Frontal cortex (tissue), 4 donors: ENCODE measurements around the gene LRRC66. TPM values are rescaled to one million over a fixed set of nuclear protein-coding genes. Genes with fewer than 3 reads are reported as not detected.

ENCODE experiments used
- DNase-seq, 2 donors: peaks; one replicate each; pipeline ENCODE4 v3.0.0; 2012; ENCODE audit warnings: low spot score in 2 of 2
- FAIRE-seq: peaks from 2 replicates; lab custom pipeline; 2012; peaks lifted over from hg19 to GRCh38; lab: Jason Lieb, UNC
- small RNA-seq: library from RNA; depleted of rRNA; stranded (forward); fragments of <200 nt; gene quantifications from one replicate; pipeline ENCODE3, GENCODE V24; 2014
- total RNA-seq: library from RNA; depleted of rRNA; stranded (reverse); fragments of >200 nt; gene quantifications from one replicate; pipeline ENCODE4 v1.2.3, GENCODE V29; 2014
- donor health status: control.
- donor health status: control.
- donor health status: control.

LRRC66 gene
- total RNA-seq, 1 donor from 2014 or later, result 0.41 TPM

DNA sequence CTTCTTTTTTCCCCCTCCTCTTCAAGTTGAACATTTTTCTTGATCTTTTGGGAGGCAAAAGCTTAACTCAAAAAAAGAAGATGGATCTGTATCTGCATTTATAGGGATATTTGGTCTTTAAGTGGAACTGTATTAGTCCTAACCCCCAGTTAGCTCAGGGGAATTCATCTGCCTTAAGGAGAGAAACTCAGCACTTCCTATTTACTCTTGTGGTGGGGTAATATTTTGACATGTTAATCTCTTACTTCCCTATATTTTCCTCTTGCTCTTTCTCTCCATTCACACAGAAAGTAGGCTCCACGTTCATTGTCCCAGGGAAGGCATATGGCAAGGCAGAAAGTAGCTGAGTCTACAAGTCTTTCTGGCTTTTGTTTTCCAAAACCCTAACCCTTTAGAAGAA lies 5.3 kb downstream of the LRRC66 start:
- no peak for FAIRE-seq

DNA sequence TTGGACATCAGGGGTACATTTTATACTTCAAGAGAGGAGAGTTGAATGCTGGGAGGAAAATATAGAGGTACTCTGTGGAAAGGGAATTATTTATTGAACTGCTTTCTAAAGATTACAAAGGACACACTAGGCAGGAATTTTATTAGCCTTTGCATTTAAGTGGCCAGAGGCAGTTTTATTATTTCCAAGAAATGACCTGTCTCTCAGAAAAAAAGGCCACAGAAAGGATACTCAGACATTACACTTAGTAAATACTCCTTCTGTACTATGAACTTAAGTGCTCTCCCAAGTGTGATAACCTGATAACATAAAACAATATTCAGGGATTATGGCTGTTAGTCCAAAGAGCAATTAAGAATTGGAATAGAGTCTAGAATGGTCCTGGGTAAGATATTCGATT lies 7.5 kb downstream of the LRRC66 start:
- FAIRE-seq (no peak), DNase-seq (no peak)

More for the DNA sequence above, 5.3 kb downstream of the LRRC66 start:
- no peak for DNase-seq

DNA sequence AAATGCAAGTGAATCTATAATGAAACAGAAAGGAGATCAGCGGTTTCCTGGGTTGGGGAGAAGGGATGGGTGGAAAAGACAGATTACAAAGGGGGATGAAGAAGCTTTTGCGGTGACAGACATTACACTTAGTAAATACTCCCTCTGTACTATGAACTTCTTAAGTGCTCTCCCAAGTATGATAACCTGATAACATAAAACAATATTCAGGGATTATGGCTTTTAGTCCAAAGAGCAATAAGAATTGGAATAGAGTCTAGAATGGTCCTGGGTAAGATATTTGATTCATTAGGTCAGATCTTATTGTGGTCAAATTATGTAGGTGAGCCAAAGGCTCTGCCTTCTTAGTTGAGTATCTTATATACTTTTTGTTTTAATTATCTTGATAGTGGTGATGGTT lies 9.2 kb downstream of the LRRC66 start:
- DNase-seq (no peak), FAIRE-seq (no peak)

DNA sequence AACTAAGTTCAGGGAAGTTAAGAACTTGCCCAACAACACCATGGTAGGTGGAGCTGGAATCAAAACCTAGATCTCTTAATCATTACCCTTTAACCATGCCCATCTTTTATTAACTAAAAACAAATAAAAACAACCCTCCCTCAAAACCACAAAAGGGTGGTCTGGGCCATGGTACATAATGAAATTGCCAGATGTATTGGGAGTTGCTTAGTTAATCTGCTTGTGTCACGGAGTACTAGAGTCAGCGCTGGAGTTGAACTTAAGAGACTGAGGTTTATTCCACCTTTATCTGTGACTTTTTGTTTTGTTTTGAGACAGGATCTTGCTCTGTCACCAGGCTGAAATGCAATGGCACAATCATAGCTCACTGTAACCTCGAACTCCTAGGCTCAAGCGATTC lies 13.3 kb downstream of the LRRC66 start:
- FAIRE-seq, result no peak
- no peak for DNase-seq

DNA sequence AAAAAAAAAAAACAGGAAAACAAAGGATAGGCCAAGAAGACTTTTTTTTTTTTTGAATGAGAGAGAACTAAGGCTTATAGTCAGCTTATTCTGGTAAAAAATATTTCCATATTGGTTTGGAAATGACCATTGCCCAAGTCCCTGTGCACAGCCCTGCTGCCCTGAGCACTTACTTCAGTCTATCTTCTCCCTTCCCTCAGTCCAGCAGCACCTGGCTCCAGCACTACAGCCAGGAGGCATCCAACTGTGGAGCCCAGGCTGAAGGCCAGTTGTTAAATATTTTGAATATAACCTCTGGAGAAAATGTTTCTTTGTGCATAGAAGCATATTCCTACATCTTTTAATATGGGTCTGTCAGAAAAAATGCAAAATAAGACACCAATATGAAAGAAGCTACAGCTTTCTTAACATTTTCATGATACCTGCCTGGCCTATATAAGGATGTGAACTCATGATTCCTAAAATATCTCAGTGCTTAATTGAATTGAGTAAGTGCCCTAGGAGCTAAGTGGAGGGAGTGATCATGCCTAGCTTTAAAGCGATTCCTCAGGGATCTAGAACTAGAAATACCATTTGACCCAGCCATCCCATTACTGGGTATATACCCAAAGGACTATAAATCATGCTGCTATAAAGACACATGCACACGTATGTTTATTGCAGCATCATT lies 14.4 kb downstream of the LRRC66 start:
- FAIRE-seq, result no peak
- DNase-seq, result no peak

DNA sequence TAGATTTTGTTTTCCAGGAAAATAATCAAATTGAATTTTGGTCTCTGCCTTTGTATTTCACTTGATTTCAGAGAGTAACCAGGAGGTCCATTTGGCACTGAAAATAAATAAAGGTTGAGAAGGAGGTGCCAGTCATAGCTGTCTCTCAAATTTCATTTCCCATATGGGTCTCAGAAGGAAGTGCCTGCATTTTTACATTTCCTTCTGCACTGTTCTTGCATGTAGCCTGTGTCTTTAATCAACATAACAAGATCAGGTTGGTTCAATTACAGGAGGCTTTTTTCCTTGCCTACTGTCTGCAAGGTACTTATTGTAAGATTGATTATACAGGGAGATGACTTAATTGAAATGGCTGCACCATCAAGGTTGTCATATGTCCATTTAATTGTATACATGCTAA lies 15.7 kb downstream of the LRRC66 start:
- no peak for DNase-seq
- no peak for FAIRE-seq

DNA sequence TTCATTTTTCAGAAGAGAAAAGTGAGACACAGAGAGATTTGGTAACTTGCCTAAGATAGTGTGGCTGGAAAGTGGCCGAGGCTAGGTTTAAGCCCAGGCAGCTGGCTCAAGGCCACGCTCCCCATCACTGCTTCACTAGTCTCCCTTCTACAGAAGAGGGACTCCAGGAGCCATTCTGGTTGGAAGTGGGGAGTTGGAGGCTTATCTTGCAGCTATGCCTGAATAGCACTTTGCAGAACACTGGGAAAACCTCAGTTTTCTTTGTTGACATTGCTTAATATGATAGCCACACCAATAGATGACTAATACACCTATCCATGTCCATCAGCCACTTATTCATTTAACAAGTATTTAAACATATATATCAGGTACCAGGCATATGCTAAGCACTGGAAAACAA lies 18.5 kb downstream of the LRRC66 start:
- no peak for DNase-seq
- no peak for FAIRE-seq

DNA sequence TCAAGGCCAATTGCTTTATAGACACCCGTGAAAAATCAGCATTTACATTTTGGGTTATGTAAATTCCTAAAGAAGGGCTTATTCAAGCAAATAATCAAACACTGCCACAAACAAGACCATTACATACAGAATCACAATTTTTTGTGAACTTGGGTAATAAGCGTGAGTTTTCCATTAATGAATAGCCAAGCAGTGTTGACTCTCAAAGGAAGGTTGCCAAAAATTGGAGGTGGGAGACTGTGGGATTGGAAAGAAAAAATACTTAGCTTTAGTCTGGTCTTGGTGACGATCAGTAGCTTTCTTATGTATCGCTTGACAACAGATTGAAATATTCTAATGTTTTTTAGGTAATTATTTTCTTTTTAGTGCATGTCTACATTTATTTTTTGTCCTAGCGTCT lies 20.9 kb downstream of the LRRC66 start:
- FAIRE-seq (no peak), DNase-seq (no peak)

DNA sequence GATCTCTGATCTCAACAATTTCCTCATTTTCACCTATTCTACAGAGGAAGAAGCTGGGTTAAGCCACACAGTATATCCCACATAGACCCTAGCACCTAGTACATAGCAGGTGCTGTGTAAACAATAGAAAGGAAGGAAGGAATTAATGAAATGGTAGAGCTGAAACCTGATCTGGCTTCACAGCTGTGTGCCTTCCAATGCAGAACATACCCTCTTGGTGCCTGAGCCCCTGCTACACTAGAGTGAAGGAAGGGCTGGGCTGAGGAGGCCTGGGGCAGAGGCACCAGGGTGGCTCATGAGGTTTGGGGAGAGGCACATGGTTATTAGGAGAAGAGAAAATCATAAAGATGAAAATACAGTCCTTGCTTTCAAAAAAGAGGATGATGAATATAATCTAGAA lies 21.3 kb downstream of the LRRC66 start:
- FAIRE-seq (no peak), DNase-seq (no peak)

DNA sequence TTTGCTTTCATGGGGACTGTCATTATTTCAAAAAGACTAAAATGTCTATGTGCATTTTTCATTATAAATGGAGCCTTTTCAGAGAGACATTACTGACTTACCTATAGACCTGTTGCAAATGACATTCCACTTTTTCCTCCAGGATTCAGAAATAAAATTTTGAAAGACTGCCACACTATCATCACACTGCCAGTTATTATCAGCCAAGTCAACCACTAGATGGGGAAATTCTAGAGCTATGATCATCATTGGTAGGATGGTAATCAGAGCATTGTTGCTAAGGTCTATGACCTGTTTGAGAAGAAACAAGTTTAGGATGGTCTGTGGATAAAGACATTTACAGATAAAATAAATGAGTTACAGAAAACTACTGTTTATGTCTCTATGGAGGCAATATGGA lies 22.5 kb downstream of the LRRC66 start:
- no peak for DNase-seq
- no peak for FAIRE-seq

DNA sequence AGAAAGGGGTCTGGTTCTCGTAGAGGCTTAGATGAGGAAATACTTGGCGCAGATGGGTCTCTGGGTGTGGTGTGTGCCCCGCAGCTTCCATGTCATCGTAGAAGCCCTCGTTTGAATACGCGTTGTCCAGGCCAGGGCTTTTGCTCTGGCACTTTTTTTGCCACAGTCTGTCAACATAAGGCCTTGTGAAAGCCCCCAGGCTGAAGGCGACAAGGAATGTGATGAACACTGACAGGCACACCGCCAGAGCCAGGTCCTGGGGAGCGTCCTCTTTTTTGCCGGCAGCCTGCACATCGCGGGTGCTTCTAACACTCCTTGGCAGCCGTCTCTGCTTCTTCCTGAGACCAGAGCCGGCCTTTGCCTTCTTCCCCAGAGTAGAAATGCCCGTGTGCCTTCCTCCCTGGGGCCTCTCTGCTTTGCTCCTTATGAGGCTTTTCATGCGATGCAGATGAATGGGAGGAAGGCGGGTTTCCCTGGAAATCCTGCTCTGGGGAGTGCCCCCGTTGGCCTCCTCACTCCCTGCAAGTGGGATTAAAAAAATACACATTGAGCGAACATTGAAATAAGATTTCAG lies 24.4 kb downstream of the LRRC66 start:
- no peak for FAIRE-seq

DNA sequence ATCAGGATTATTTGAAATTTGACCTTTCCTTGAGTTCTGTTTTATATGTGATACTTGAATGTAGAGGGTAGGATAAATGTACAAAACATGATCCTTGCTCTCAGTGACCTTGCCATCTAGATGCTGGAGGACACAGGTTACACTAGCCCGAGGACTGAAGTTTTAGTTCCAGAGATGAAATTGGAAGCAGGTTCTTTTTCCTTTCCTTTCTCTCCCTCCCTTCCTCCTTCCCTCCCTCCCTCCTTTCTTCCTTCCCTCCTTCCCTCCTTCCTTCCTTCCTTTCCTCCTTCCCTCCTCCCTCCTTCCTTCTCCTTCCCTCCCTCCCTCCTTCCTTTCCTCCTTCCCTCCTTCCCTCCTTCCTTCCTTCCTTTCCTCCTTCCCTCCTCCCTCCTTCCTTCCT lies 54.3 kb downstream of the LRRC66 start:
- FAIRE-seq, result no peak
- no peak for DNase-seq

More for the DNA sequence above, 24.4 kb downstream of the LRRC66 start:
- no peak for DNase-seq

DNA sequence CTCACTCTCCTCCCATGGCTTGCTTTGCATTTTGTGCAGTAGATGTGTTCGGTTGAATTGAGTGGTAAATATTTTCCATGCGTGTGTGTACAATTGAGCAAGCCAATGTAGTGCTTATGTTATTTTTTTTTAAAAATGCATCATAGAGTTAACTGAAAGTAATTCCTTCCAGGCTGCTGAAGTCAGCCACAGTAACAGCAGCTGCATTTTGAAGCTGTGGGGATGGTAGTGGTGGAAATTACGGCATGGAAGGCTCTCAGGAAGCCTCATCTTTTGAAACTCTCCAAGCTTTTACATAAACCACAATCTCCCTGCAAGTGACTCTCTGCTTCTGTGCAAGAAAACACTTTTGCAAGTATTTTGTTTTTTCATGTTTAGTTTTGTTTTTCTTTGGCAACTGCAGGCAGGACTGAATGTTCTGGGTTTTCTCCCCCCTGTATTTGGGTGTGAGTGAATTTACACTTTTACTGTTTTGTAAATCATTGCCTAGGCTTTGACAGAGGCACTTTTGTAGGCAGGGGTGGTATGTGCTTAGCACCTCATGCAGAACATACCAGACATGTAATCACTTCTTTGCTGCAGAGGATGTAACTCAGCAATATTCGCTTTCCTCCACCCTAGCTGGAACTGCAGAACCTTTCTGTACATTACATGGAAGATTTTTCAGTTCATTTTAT lies 56.2 kb downstream of the LRRC66 start:
- FAIRE-seq, result no peak
- DNase-seq, result no peak

DNA sequence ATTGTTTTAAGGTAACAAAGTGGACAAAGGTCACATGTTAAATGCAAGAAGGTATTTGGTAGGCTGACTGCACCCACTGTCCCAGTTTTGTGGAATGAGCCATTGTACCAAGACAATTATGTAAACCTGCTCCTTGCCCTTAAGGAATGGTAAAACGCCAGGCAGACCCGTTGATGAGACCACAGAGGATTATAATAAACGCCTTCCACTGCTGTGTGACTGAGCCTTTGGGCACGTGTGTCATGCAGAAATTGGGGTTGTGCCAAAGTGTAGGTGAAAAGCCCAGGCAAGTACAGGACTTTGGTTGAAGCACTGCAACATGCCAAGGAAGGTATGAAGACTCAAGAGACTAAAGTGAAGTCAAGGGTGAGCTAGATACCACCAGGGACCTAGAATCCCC lies 59.7 kb downstream of the LRRC66 start:
- DNase-seq, result no peak
- no peak for FAIRE-seq

DNA sequence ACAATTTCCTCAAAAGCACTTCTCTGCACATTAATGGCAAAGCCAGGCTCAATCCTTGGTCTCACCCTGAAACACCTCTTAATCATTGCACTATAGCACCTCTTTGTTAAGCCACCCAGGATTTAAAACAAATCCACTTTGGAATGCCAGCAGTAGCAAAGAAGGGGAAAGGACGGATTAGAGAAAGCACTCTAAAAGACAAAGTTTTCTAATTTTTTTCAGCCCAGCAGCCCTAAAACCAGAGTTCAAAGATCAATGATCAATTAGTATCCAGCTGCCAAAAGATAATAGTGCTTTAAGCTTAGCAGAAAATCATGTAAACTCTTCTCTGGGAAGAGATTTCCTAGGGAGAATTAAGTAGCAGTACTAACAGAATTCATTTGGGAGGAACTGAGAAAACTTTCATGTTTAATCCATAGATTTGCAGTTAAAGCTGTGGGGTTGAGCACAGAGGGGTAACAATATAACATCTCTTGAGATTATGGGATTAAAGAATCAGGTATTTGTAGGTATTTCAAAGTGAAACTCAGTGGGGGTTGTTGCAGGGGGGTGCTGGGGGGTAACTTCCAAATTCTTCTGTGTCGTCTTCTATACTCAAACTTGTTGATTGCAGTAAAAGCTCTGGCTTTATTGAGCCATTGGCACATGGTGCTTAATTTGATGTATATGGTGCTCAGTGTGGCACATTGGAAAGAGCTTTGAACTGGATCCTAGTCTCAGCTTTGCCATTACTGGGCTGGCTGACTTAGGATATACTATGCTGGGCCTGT lies 61.8 kb downstream of the LRRC66 start:
- FAIRE-seq (no peak), DNase-seq (no peak)

Small RNA genes within 50 kb of the gene (small RNA-seq; reads per million reads assigned to genes)
- gene AC104784.1, result not detected

Other genes starting within 250 kb of the LRRC66 start
- 124 TPM for gene DCUN1D4, start 177.2 kb downstream of the LRRC66 start, total RNA-seq
- 66.0 TPM for gene SGCB, start 17.9 kb upstream of the LRRC66 start, total RNA-seq
- 1.2 TPM for gene SPATA18, start 30.9 kb upstream of the LRRC66 start, total RNA-seq